HEK293 (cell line): Measurements from ENCODE around the gene MOB1A.

Experiments
- CTCF ChIA-PET: fragments of 350-600 bp; formaldehyde crosslinking; extraction: SDS; loops from one replicate; lab custom pipeline; 2021; ENCODE audit warnings: antibody characterized with exemption; lab: Yijun Ruan, JAX
- POLR2A ChIA-PET: fragments of 300-600 bp; formaldehyde crosslinking; extraction: SDS; loops from one replicate; lab custom pipeline; 2020; ENCODE audit warnings: antibody characterized with exemption, inconsistent platforms; lab: Yijun Ruan, JAX
- H3K27ac ChIP-seq: fragments of 200-500 bp; sonication (Bioruptor generic); 2 replicates; pipeline ENCODE4 v1.5.1; 2014; ENCODE audit warnings: low read depth, low read length, control low read depth, inconsistent platforms; ENCODE audit errors: extremely low read depth
- H3K36me3 ChIP-seq, 2 experiments: fragments of 200-500 bp in 1 of 2; sonication (Bioruptor generic) in 1 of 2; 1 replicate in 1 of 2; 2 replicates in 1 of 2; pipeline ENCODE4 v1.5.1; 2014 to 2017; ENCODE audit warnings: inconsistent platforms in 2 of 2, low read length in 2 of 2; ENCODE audit not compliant: control insufficient read depth in 2 of 2, insufficient read depth in 1 of 2
- H3K4me1 ChIP-seq: fragments of 200-500 bp; sonication (Bioruptor generic); 2 replicates; pipeline ENCODE4 v1.5.1; 2014; ENCODE audit warnings: mild to moderate bottlenecking, low read length, inconsistent platforms; ENCODE audit not compliant: control insufficient read depth, insufficient read depth
- H3K4me3 ChIP-seq: 2 replicates; pipeline ENCODE4 v1.5.1; 2011; ENCODE audit warnings: low read depth, mild to moderate bottlenecking, control low read depth, low read length, moderate library complexity
- H3K9me3 ChIP-seq: fragments of 200-500 bp; sonication (Bioruptor generic); 2 replicates; pipeline ENCODE4 v1.5.1; 2014; ENCODE audit warnings: low read depth, low read length, inconsistent platforms; ENCODE audit not compliant: control insufficient read depth, insufficient read depth
- EGR2 ChIP-seq: fragments of 450-650 bp; formaldehyde crosslinking; IDR thresholded peaks from 2 replicates; pipeline ENCODE4 v1.5.1; 2016; ENCODE audit warnings: low read depth, missing biosample characterization, missing genetic modification characterization
- GFI1B ChIP-seq: fragments of 450-650 bp; formaldehyde crosslinking; IDR thresholded peaks from 2 replicates; pipeline ENCODE4 v1.5.1; 2016; ENCODE audit warnings: missing biosample characterization, missing genetic modification characterization
- PRDM1 ChIP-seq: fragments of 450-650 bp; formaldehyde crosslinking; IDR thresholded peaks from 2 replicates; pipeline ENCODE4; 2016; ENCODE audit warnings: missing biosample characterization, missing genetic modification characterization
- RBAK ChIP-seq: fragments of 450-650 bp; formaldehyde crosslinking; IDR thresholded peaks from 2 replicates; pipeline ENCODE4 v1.5.1; 2016; ENCODE audit warnings: missing biosample characterization, missing genetic modification characterization
- SALL2 ChIP-seq: fragments of 450-650 bp; formaldehyde crosslinking; IDR thresholded peaks from 2 replicates; pipeline ENCODE4 v1.5.0; 2017; ENCODE audit warnings: missing biosample characterization, mild to moderate bottlenecking, missing genetic modification characterization, borderline replicate concordance
- SCRT2 ChIP-seq: fragments of 450-650 bp; formaldehyde crosslinking; IDR thresholded peaks from 2 replicates; pipeline ENCODE4 v1.5.1; 2016; ENCODE audit warnings: missing biosample characterization, missing genetic modification characterization
- TCF7L2 ChIP-seq: IDR thresholded peaks from 2 replicates; pipeline ENCODE4 v1.6.1; 2011; ENCODE audit warnings: low read depth, mild to moderate bottlenecking, inconsistent platforms, low read length, moderate library complexity, borderline replicate concordance
- ZBTB1 ChIP-seq: fragments of 450-650 bp; formaldehyde crosslinking; IDR thresholded peaks from 2 replicates; pipeline ENCODE4 v1.5.1; 2016; ENCODE audit warnings: missing biosample characterization, missing genetic modification characterization
- ZBTB26 ChIP-seq: fragments of 450-650 bp; formaldehyde crosslinking; optimal IDR thresholded peaks from 2 replicates; pipeline ENCODE3; 2016; ENCODE audit warnings: missing biosample characterization, mild to moderate bottlenecking, missing genetic modification characterization
- ZNF211 ChIP-seq: fragments of 450-650 bp; formaldehyde crosslinking; IDR thresholded peaks from 2 replicates; pipeline ENCODE4 v1.5.1; 2016; ENCODE audit warnings: low read depth, missing biosample characterization, missing genetic modification characterization
- ZNF280D ChIP-seq: fragments of 450-650 bp; formaldehyde crosslinking; IDR thresholded peaks from 2 replicates; pipeline ENCODE4 v1.5.1; 2016; ENCODE audit warnings: missing biosample characterization, missing genetic modification characterization
- ZNF404 ChIP-seq: fragments of 450-650 bp; formaldehyde crosslinking; IDR thresholded peaks from 2 replicates; pipeline ENCODE4 v1.5.1; 2017; ENCODE audit warnings: missing biosample characterization, missing genetic modification characterization
- ZNF521 ChIP-seq: fragments of 450-650 bp; formaldehyde crosslinking; IDR thresholded peaks from 2 replicates; pipeline ENCODE4 v1.5.1; 2017; ENCODE audit warnings: missing biosample characterization, mild to moderate bottlenecking, missing genetic modification characterization
- ZNF560 ChIP-seq: fragments of 450-650 bp; formaldehyde crosslinking; IDR thresholded peaks from 2 replicates; pipeline ENCODE4 v1.5.1; 2017; ENCODE audit warnings: missing biosample characterization, missing genetic modification characterization, borderline replicate concordance
- ZNF645 ChIP-seq: fragments of 450-650 bp; formaldehyde crosslinking; IDR thresholded peaks from 2 replicates; pipeline ENCODE4; 2016; ENCODE audit warnings: missing biosample characterization, missing genetic modification characterization
- ZNF654 ChIP-seq: fragments of 450-650 bp; formaldehyde crosslinking; IDR thresholded peaks from 2 replicates; pipeline ENCODE4 v1.5.1; 2016; ENCODE audit warnings: low read depth, missing biosample characterization, missing genetic modification characterization
- ZNF707 ChIP-seq: fragments of 450-650 bp; formaldehyde crosslinking; IDR thresholded peaks from 2 replicates; pipeline ENCODE4 v1.5.1; 2016; ENCODE audit warnings: missing biosample characterization, missing genetic modification characterization
- ZNF76 ChIP-seq: fragments of 450-650 bp; formaldehyde crosslinking; IDR thresholded peaks from 2 replicates; pipeline ENCODE4; 2016; ENCODE audit warnings: low read depth, missing biosample characterization, missing genetic modification characterization, borderline replicate concordance
- TF ChIP-seq, protein P1 (sequence below): fragments of 450-650 bp; formaldehyde crosslinking; IDR thresholded peaks from 2 replicates; pipeline ENCODE4 v1.5.1; 2016; ENCODE audit warnings: missing biosample characterization, missing genetic modification characterization
- TF ChIP-seq, protein P2 (sequence below): fragments of 450-650 bp; formaldehyde crosslinking; IDR thresholded peaks from 2 replicates; pipeline ENCODE4 v1.5.1; 2016; ENCODE audit warnings: missing biosample characterization, missing genetic modification characterization

Gene MOB1A

DNA sequence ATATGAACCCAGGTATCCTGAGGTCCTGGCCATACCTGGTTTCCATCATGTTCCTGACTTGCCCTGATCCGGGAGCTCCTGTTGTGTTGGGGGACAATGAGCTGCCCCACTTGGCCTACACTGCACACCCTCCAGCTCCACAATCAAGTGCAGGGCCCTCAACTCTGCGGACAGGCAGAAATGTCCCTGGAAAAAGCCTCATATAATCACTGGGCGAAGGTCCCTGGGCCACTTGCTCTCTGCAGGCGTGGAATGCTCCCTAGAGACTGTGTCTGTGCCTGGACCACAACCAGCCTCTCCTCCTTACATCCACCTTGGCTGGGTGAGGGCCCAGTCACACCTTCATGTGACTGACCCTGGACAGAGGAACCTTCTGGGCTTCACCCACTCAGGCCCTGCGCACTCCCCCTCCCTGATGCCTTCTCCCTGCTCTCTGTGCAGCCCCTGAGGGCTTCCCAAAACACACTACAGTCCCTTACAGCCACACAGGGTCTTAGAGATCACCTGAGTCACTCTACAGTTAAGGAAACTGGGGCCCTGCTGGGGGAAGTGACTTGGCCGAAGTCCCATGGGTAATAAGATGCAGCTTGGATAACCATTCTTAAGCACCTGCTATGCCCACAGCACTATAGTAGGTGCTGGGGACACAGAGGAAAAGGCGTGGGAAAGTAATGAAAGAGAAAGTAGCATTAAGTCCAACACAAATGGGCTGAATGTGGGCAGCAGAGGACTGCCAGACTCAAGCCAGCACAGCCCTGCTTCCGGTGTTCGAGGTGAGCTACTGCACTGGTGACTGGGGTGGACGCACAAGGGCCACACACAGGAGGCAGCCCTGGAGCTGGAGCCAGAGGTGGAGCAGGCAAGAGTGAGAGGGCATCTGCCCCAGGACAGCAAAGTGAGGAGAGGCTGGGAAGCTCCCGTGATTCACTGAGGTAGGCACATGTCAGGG, 40.8 kb downstream of the MOB1A start:
- ChIA-PET POLR2A (no interaction called here), CTCF (interaction anchor here (0.7 to 1.7 kb wide), 3 partner anchors 10 to 283 kb away, joined by 3 to 6 read pairs (median 3); partner anchors contain the start of gene BOLA3)
- Histone ChIP-seq H3K4me3 (no peak overlapping the region), H3K9me3 (no peaks in the 10 kb centered on the region), H3K27ac (no peak overlapping the region), H3K36me3 (peaks cover 0 to 52% of the 10 kb centered on the region in 2 experiments; a peak in 2 of 3 replicates), H3K4me1 (no peaks in the 10 kb centered on the region)
- peak; percentile 21; the same call in 1 of the 2 replicates for TF ChIP-seq PRDM1 (tag by site-specific recombination)
- 0 out of 2 replicates have a peak, but pooled peaks have one; percentile 6 for TF ChIP-seq EGR2
- no peak for TF ChIP-seq ZNF560 (tag by site-specific recombination)

DNA sequence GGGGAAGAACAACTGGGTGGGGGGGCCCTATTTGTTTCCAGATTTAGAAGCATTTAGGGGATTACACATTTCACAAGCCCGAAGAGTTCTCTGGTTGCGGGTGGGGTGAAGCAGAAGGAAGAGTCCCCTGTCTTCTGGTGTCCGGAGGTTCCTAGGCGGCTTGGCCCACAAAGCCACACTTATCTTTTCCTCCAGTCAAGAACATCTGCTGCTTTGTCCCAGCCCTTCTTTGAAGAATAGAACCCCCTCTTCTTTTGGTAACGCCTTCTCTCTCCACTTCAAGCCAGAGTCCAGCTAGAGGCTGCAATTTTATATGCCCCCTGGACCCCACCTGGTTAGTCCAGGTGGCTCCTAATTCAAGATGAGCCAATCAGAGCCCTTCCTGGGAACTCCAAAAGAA, 46.8 kb downstream of the MOB1A start:
- H3K4me1 ChIP-seq = no peaks in the 10 kb centered on the region
- TF ChIP-seq ZNF211 (tag by site-specific recombination) (no peak), SCRT2 (tag by site-specific recombination) (no peak), GFI1B (no peak), SALL2 (tag by site-specific recombination) (no peak), ZNF76 (tag by site-specific recombination) (no peak), ZBTB26 (tag by site-specific recombination) (no peak), ZNF707 (tag by site-specific recombination) (no peak)
- TF ChIP-seq, protein P1, sequence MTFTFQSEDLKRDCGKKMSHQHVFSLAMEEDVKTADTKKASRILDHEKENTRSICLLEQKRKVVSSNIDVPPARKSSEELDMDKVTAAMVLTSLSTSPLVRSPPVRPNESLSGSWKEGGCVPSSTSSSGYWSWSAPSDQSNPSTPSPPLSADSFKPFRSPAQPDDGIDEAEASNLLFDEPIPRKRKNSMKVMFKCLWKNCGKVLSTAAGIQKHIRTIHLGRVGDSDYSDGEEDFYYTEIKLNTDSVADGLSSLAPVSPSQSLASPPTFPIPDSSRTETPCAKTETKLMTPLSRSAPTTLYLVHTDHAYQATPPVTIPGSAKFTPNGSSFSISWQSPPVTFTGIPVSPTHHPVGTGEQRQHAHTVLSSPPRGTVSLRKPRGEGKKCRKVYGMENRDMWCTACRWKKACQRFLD (tag by site-specific recombination) = no peak
- TF ChIP-seq, protein P2, sequence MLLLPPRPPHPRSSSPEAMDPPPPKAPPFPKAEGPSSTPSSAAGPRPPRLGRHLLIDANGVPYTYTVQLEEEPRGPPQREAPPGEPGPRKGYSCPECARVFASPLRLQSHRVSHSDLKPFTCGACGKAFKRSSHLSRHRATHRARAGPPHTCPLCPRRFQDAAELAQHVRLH (tag by site-specific recombination) = no peak
- H3K4me3 ChIP-seq = no peak overlapping the region
- POLR2A ChIA-PET = no interaction called here
- H3K36me3 ChIP-seq = peaks cover 0 to 22% of the 10 kb centered on the region in 2 experiments; a peak in 2 of 3 replicates
- CTCF ChIA-PET = interaction anchor here (1.1 kb wide), 1 partner anchor 261 kb away, joined by 3 read pairs; no protein-coding TSS in a partner anchor
- no peak overlapping the region for H3K27ac ChIP-seq
- H3K9me3 ChIP-seq = no peaks in the 10 kb centered on the region

GRCh38 chr2:74130211-74130995, 48.3 kb downstream of the MOB1A start:
- POLR2A ChIA-PET = interaction anchor here (0.7 to 1.5 kb wide), 2 partner anchors 10 to 77 kb away, joined by 3 read pairs; no protein-coding TSS in a partner anchor
- CTCF ChIA-PET = interaction anchor here (0.6 kb wide), 2 partner anchors 259 to 309 kb away, joined by 3 to 4 read pairs; no protein-coding TSS in a partner anchor
- no peaks in the 10 kb centered on the region for H3K4me1 ChIP-seq
- H3K4me3 ChIP-seq = no peak overlapping the region
- H3K36me3 ChIP-seq = peaks cover 0 to 20% of the 10 kb centered on the region in 2 experiments; a peak in 1 of 3 replicates
- no peaks in the 10 kb centered on the region for H3K9me3 ChIP-seq
- no peak overlapping the region for H3K27ac ChIP-seq
- TF ChIP-seq ZNF654 (no peak), TCF7L2 (no peak), RBAK (tag by site-specific recombination) (no peak), ZBTB1 (no peak), ZNF645 (tag by site-specific recombination) (no peak), ZNF404 (no peak), ZNF280D (no peak), ZNF521 (no peak)
